RPMI8226 (cell line): Measurements from ENCODE around the gene CCDC183.
"Not testable (repeated sequence)": the region's sequence is repeated elsewhere in the genome, so short reads cannot be mapped to it uniquely, and the experiment has no call there.

Experiments used
- DNase-seq: peaks from one replicate; pipeline ENCODE4 v3.0.0-alpha.2; 2015

The CCDC183 gene

GRCh38 chr9:136826188-136826541, 30.0 kb downstream of the CCDC183 start:
- DNase-seq: no peak

GRCh38 chr9:136826703-136827582, 30.8 kb downstream of the CCDC183 start:
- DNase-seq: no peak

- no peak for DNase-seq
These were observed 31.8 kb downstream of the CCDC183 start for GRCh38 chr9:136827794-136828473.

- DNase-seq: no peak
These were observed 32.5 kb downstream of the CCDC183 start for GRCh38 chr9:136828474-136829140.

- no peak for DNase-seq
These were observed 33.3 kb downstream of the CCDC183 start for GRCh38 chr9:136829412-136829811.

- no peak for DNase-seq
These were observed 34.1 kb downstream of the CCDC183 start for GRCh38 chr9:136829981-136830885.

- DNase-seq: no peak
These were observed 35.0 kb downstream of the CCDC183 start for GRCh38 chr9:136831002-136831719.

GRCh38 chr9:136831720-136832104, 35.6 kb downstream of the CCDC183 start:
- no peak for DNase-seq

GRCh38 chr9:136832581-136832980, 36.4 kb downstream of the CCDC183 start:
- no peak for DNase-seq

GRCh38 chr9:136833381-136834048, 37.4 kb downstream of the CCDC183 start:
- DNase-seq: not testable (repeated sequence)

- no peak for DNase-seq
These were observed 39.2 kb downstream of the CCDC183 start for GRCh38 chr9:136835162-136835931.

GRCh38 chr9:136835932-136836904, 40.1 kb downstream of the CCDC183 start:
- no peak for DNase-seq

GRCh38 chr9:136837146-136837855, 41.2 kb downstream of the CCDC183 start:
- DNase-seq: no peak

GRCh38 chr9:136837856-136838277, 41.7 kb downstream of the CCDC183 start:
- not testable (repeated sequence) for DNase-seq

- no peak for DNase-seq
These were observed 42.4 kb downstream of the CCDC183 start for GRCh38 chr9:136838314-136839228.

- no peak for DNase-seq
These were observed 43.3 kb downstream of the CCDC183 start for GRCh38 chr9:136839229-136840139.
